ENCODE measurements around the gene SNUPN. TPM values are rescaled to one million over a fixed set of nuclear protein-coding genes. Genes with fewer than 3 reads are reported as not detected.
A peak's percentile ranks its signal among the peaks of the same experiment; 100 is the strongest.

SNUPN gene
- polyA plus RNA-seq, 1 of the 3 experiments (the other 2 are of a cell fraction), result 31.7 TPM

DNA sequence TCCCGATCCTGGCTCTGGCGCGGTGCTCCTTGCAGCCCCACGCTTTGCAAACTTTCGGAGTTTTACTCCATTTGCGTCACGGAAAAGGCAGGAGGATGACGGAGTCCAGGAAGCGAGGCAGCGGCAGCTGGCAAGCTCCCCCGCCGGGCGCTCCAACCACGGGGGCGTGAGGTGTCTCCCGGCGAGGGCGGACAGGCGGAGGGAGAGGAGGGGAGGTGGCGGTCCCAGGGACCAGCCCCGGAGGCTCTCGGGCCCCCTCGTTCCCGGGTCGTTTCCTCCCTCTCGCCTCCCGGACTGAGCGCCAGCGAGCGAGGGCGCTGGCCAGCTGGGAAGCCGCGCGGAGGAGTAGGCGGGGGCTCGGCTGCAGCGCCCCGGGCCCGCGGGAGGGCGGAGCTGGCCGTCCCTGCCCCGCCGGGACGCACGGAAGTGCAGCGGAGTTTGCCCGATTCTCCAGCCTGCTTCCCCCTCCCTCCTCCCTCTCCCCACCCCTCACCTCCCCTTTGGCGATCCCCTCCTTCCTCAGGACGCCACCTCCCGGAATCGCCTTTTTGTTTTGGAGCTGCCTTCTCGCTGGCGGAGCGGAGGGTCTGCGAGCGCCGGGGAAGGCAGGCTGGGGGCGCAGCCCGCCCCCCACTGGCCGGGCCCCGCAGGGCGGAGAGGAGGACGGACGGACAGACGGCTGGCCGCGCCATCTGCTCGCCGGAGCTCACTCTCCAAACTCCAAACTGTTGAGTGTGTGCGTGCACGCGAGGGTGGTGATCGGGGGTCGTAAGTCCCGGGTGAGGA lies 22.0 kb upstream of the SNUPN start, which contains the start of gene SNX33:
Gene SNX33, plus strand, starts transcription at position 543 of the 786 bp plus-strand sequence. CDS start 1,191 bp downstream, outside the sequence.
- peaks cover 9% of the 10 kb centered on the region for H3F3A ChIP-seq (replicated peaks; ENCODE audit: insufficient read depth)
- peak within 1 kb of the TSS; percentile 73 to 98 for H3K4me3 ChIP-seq (ENCODE audit: low read depth in 2 of 2, low read length in 1 of 2)
- TF ChIP-seq MEF2A (IDR thresholded peaks at IDR 0.05; ENCODE audit: borderline replicate concordance, low read depth) (no peak), JUND (IDR thresholded peaks at IDR 0.05) (no peak), FOXM1 (IDR thresholded peaks at IDR 0.05; ENCODE audit: low read depth) (no peak), NFIC (IDR thresholded peaks at IDR 0.05; ENCODE audit: borderline replicate concordance) (0 out of 2 replicates have a peak, but pooled peaks have one; percentile 6), IRF3 (IDR thresholded peaks at IDR 0.05; ENCODE audit: low read depth, low read length) (no peak), FOSL2 (IDR thresholded peaks at IDR 0.05; ENCODE audit: borderline replicate concordance, low read depth) (no peak), ELF1 (IDR thresholded peaks at IDR 0.05) (peak; percentile 47; the same call in 1 of the 2 replicates), RFX5 (IDR thresholded peaks at IDR 0.05; ENCODE audit: low read length) (no peak), TAF1 (IDR thresholded peaks at IDR 0.05; ENCODE audit: borderline replicate concordance, low read depth, low read length) (peak; percentile 58), NRF1 (IDR thresholded peaks at IDR 0.05; ENCODE audit: low read depth, low read length) (no peak), SMC3 (IDR thresholded peaks at IDR 0.05; ENCODE audit: low read depth, low read length) (no peak), YY1 (IDR thresholded peaks at IDR 0.05; ENCODE audit: low read depth) (0 out of 2 replicates have a peak, but pooled peaks have one; percentile 39), SIN3A (IDR thresholded peaks at IDR 0.05; ENCODE audit: borderline replicate concordance, low read depth, low read length) (no peak; the same call in 1 of the 2 replicates), MXI1 (IDR thresholded peaks at IDR 0.05; ENCODE audit: low read depth, low read length) (peak; percentile 59), EZH2phosphoT487 (IDR thresholded peaks at IDR 0.05; ENCODE audit: borderline replicate concordance, low read depth) (no peak), RAD21 (IDR thresholded peaks at IDR 0.05; ENCODE audit: low read length) (peak; percentile 4; the same call in 1 of the 2 replicates), POLR2AphosphoS5 (IDR thresholded peaks at IDR 0.05; ENCODE audit: low read depth, low read length) (peak; percentile 39; the same call in 1 of the 2 replicates), TEAD4 (IDR thresholded peaks at IDR 0.05; ENCODE audit: borderline replicate concordance, insufficient read depth) (no peak)
- TF ChIP-seq, protein P1, sequence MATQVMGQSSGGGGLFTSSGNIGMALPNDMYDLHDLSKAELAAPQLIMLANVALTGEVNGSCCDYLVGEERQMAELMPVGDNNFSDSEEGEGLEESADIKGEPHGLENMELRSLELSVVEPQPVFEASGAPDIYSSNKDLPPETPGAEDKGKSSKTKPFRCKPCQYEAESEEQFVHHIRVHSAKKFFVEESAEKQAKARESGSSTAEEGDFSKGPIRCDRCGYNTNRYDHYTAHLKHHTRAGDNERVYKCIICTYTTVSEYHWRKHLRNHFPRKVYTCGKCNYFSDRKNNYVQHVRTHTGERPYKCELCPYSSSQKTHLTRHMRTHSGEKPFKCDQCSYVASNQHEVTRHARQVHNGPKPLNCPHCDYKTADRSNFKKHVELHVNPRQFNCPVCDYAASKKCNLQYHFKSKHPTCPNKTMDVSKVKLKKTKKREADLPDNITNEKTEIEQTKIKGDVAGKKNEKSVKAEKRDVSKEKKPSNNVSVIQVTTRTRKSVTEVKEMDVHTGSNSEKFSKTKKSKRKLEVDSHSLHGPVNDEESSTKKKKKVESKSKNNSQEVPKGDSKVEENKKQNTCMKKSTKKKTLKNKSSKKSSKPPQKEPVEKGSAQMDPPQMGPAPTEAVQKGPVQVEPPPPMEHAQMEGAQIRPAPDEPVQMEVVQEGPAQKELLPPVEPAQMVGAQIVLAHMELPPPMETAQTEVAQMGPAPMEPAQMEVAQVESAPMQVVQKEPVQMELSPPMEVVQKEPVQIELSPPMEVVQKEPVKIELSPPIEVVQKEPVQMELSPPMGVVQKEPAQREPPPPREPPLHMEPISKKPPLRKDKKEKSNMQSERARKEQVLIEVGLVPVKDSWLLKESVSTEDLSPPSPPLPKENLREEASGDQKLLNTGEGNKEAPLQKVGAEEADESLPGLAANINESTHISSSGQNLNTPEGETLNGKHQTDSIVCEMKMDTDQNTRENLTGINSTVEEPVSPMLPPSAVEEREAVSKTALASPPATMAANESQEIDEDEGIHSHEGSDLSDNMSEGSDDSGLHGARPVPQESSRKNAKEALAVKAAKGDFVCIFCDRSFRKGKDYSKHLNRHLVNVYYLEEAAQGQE (IDR thresholded peaks at IDR 0.05; ENCODE audit: low read depth, low read length), result no peak
- TF ChIP-seq, protein P2, sequence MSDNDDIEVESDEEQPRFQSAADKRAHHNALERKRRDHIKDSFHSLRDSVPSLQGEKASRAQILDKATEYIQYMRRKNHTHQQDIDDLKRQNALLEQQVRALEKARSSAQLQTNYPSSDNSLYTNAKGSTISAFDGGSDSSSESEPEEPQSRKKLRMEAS (IDR thresholded peaks at IDR 0.05; ENCODE audit: low read depth), result peak; percentile 51
- TF ChIP-seq, protein P3, sequence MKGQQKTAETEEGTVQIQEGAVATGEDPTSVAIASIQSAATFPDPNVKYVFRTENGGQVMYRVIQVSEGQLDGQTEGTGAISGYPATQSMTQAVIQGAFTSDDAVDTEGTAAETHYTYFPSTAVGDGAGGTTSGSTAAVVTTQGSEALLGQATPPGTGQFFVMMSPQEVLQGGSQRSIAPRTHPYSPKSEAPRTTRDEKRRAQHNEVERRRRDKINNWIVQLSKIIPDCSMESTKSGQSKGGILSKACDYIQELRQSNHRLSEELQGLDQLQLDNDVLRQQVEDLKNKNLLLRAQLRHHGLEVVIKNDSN (IDR thresholded peaks at IDR 0.05; ENCODE audit: borderline replicate concordance, low read depth), result peak; percentile 4; the same call in 1 of the 2 replicates
- TF ChIP-seq, protein P4, sequence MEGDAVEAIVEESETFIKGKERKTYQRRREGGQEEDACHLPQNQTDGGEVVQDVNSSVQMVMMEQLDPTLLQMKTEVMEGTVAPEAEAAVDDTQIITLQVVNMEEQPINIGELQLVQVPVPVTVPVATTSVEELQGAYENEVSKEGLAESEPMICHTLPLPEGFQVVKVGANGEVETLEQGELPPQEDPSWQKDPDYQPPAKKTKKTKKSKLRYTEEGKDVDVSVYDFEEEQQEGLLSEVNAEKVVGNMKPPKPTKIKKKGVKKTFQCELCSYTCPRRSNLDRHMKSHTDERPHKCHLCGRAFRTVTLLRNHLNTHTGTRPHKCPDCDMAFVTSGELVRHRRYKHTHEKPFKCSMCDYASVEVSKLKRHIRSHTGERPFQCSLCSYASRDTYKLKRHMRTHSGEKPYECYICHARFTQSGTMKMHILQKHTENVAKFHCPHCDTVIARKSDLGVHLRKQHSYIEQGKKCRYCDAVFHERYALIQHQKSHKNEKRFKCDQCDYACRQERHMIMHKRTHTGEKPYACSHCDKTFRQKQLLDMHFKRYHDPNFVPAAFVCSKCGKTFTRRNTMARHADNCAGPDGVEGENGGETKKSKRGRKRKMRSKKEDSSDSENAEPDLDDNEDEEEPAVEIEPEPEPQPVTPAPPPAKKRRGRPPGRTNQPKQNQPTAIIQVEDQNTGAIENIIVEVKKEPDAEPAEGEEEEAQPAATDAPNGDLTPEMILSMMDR (IDR thresholded peaks at IDR 0.05), result peak; percentile 65
- peak within 1 kb of the TSS; percentile 81; the same call in 1 of the 2 replicates for H2AFZ ChIP-seq (ENCODE audit: low read depth)
- no peaks in the 10 kb centered on the region for H3K9me3 ChIP-seq
- peak within 1 kb of the TSS; percentile 81 to 96 for H3K27ac ChIP-seq (ENCODE audit: low read depth in 2 of 2, low read length in 1 of 2)
- peaks cover 27% of the 10 kb centered on the region for H4K20me1 ChIP-seq (ENCODE audit: insufficient read depth)
- H3K4me2 ChIP-seq, result peak within 1 kb of the TSS; percentile 99
- peaks cover 13 to 45% of the 10 kb centered on the region in 2 experiments; a peak in 3 of 4 replicates for H3K4me1 ChIP-seq (ENCODE audit: control insufficient read depth in 1 of 2, insufficient read depth in 2 of 2, low read depth in 1 of 2, low read length in 1 of 2)
- ChIA-PET CTCF (interaction anchor here (0.7 to 3.2 kb wide), 27 partner anchors 9 to 280 kb away, joined by 3 to 22 read pairs (median 4); partner anchors contain the start of genes MAN2C1, PTPN9 and SNUPN), POLR2A (interaction anchor here (0.6 to 1.7 kb wide), 6 partner anchors 14 to 279 kb away, joined by 3 to 6 read pairs (median 4); partner anchors contain the start of genes MAN2C1, PTPN9 and SNUPN)
- DNase-seq, result peak; percentile 94
- 1% methylated on average over 15 of the region's 76 CpGs for WGBS (ENCODE audit: low lambda C conversion rate)
- H3K79me2 ChIP-seq (ENCODE audit: insufficient read depth), result peaks cover 70% of the 10 kb centered on the region
- no peaks in the 10 kb centered on the region for H3K27me3 ChIP-seq (ENCODE audit: insufficient read depth)
- H3K9ac ChIP-seq, result peak within 1 kb of the TSS; percentile 99
- H3K9me2 ChIP-seq, result no peaks in the 10 kb centered on the region
- peaks cover 0 to 10% of the 10 kb centered on the region in 2 experiments for H3K36me3 ChIP-seq (replicated peaks in 1 of 2; ENCODE audit: control insufficient read depth in 1 of 2, insufficient read depth in 2 of 2, low read length in 1 of 2)

All from SK-N-SH (cell line).